Activated CD4-positive, alpha-beta T cell treated with anti-CD3 and anti-CD28 coated beads for 48 hours (primary cell): ENCODE results near the gene CDNF.
"Not testable (repeated sequence)": the region's sequence is repeated elsewhere in the genome, so short reads cannot be mapped to it uniquely, and the experiment has no call there.

Experiments
- DNase-seq: peaks from one replicate; pipeline ENCODE4 v3.0.0-alpha.2; 2020

Gene CDNF

DNA sequence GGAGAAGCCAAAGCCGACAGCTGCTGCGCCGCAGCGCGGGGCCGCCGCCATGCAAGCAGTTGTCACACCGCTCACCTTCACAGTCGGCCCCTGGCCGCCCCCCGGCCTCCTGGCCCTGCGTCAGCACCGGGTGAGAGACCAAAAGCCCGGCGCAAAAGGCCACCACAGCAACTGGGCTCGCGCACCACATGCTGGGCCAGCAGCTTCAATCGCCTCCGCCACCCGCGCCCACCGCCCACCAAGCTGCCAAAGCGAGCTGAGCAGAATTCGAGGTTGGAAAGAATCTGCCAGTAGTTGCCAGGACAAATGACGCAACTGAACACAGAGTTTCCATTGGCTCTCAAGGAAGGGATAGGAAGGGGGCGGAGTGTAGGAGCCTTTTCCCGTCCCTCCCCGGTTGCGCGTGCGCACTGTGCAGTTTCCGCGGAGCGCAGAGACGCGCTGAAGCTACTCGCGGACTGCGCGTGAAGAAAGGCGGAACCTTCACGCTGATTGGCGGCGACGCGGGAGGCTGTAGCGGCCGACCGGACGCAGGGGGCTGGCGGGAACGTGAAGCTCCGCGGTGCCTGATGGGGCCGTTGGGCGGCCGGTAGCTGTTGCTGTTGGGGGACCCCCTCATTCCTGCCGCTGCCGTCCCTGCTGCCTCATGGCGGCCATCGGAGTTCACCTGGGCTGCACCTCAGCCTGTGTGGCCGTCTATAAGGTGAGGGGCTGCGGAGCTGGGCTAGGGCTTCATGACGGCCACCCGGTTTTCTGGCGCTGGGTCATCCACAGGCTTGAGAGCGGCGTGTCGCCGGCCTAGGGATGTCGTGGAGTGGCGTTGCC is at the start of gene CDNF, which contains the start of the genes HSPA14 and MSANTD7:
Gene CDNF, minus strand, starts transcription at position 281 of the 825 bp plus-strand sequence. Its CDS starts 91 bp downstream, at position 190.
Gene HSPA14, plus strand, starts transcription at position 550 of the 825 bp plus-strand sequence. Its CDS starts 97 bp downstream, at position 647.
Gene MSANTD7, plus strand, starts transcription at position 550 of the 825 bp plus-strand sequence. CDS start 3,979 bp downstream, outside the sequence.
- DNase-seq = peak; percentile 100

DNA sequence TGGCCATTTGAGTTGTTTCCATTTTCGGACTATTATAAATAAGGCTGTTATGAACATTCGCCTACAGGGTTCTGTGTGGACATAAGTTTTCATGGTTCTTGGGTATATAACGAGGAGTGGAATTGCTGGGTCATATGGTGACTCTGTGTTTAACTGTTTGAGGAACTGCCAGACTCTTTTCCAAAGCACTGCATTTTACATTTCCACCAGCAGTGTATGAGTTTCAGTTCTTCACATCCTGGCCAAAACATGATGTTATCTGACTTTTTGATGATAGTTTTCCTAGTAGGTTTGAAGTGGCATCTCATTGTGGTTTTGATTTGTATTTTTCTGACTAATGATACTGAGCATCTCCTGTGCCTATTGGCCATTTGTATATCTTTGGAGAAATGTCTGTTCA is 46.2 kb upstream of the CDNF start:
- no peak for DNase-seq

DNA sequence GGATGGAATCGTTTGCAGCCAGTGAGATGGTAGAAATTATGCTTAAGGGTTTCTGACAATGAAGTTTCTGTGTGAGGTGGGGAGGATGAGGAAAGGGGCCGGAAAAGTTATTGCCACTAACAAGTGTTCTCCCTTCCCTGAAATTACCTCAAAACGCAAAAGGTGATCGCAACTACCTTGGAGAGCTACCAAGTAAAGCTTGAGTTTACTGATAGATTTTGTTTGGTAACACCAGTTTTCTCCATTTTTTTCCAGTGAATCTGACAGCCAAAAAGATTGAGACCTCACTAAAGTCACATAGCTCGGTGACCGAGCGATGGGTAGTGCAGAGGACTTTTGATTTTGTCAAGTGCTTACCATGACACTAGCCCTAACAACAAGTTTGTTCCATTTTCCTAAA is 42.4 kb upstream of the CDNF start:
- DNase-seq = no peak

GRCh38 chr10:14879928-14880193 is 42.0 kb upstream of the CDNF start:
- DNase-seq = no peak

- peak; percentile 59 for DNase-seq
Measured at GRCh38 chr10:14879124-14879927, 41.5 kb upstream of the CDNF start.

GRCh38 chr10:14878266-14879123 is 40.7 kb upstream of the CDNF start, which contains the start of gene SUV39H2:
Gene SUV39H2, plus strand, starts transcription at chr10:14878866. Its CDS starts 23 bp downstream, at chr10:14878889.
- DNase-seq = peak; percentile 96

DNA sequence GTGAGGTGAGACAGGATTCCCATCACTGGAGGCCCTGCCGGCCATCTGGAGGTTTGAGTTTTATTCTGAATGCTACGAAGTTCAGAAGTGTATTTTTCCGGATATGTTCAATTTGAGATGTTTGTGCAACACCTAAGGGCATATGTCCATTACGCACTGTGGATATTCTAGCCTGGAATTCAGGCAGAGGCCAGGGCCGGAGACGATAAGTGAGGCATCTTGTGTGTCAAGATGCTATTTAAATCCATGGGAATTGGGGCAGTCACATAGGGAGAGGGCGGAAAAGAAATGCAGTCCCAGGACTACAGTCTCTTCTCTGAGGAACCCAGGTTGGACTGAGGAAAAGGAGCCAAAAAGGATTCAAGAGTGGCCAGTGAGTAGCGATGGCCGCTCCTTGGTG is 38.9 kb upstream of the CDNF start:
- no peak for DNase-seq

DNA sequence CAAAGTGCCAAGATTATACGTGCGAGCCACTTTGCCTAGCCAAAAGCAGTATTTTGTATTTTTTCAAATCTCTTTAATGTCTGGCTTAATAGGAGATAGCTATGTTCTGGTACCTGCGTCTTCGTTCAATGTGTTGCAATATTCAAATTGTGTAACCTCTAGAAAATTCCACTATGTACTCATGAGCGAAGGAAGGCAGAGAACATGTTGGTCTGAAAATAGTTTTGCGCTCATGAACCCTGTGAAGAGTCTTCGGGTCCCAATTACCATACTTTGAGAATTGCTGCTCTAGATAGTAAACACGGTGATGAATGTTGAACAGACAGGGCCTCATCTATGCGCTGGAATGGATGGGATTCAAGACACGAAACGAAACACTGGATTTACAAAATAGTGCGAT is 38.1 kb upstream of the CDNF start:
- DNase-seq = no peak

DNA sequence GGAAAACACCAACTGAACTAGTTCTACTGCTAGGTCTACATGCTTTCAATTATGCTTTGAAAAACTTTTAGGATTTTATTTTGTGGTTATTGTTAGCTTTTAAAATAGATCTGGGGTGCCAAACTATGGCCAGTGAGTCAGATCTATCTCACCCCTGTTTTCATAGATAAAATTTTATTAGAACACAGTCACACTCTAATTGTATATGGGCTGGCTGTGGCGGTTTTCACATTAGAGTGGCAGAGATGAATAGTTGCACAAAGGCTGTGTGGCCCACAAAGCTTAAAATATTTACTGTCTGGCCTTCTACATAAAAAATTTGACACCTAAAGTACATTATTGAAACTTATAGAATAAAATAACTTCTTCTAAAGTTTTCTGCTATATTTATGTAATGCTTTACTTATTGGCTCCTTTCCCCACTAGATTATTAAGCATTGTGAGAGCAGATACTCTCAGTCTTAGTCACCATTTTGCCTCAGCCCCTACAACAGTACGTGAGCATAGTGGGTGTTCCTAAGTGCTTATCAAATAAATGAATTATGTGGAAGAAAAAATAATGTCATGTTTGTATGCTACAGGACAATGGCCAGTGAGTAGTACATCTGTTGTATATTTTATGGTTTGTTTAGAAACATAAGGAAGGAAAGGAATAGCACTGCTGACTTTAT is 35.4 kb upstream of the CDNF start:
- no peak for DNase-seq

DNA sequence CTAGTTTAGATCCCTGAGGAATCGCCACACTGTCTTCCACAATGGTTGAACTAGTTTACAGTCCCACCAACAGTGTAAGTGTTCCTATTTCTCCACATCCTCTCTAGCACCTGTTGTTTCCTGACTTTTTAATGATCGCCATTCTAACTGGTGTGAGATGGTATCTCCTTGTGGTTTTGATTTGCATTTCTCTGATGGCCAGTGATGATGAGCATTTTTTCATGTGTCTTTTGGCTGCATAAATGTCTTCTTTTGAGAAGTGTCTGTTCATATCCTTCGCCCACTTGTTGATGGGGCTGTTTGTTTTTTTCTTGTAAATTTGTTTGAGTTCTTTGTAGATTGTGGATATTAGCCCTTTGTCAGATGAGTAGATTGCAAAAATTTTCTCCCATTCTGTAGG is 27.0 kb upstream of the CDNF start:
- DNase-seq = not testable (repeated sequence)

DNA sequence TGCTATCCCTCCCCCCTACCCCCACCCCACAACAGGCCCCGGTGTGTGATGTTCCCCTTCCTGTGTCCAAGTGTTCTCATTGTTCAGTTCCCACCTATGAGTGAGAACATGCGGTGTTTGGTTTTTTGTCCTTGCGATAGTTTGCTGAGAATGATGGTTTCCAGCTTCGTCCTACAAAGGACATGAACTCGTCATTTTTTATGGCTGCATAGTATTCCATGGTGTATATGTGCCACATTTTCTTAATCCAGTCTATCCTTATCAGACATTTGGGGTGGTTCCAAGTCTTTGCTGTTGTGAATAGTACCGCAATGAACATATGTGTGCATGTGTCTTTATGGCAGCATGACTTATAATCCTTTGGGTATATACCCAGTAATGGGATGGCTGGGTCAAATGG is 26.6 kb upstream of the CDNF start:
- DNase-seq = not testable (repeated sequence)

DNA sequence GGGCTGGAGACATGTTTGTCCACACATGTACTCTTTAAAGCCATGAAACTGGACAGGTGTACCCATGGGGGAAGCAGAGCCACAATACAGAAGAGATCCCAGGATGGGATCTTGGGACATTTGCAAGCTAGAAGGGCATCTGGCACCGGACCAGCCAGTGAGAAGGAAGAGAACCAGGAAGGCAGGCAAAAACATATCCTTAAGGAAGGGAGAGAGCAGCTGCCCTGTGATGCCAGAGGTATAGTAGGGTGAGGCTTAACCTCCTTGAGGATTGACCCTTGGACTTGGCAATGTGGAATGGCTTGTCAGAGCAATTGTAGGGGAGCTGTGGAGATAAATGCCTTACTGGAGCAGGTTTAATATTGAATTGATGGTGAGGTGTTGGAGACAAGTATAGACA is 23.0 kb upstream of the CDNF start:
- DNase-seq = no peak

DNA sequence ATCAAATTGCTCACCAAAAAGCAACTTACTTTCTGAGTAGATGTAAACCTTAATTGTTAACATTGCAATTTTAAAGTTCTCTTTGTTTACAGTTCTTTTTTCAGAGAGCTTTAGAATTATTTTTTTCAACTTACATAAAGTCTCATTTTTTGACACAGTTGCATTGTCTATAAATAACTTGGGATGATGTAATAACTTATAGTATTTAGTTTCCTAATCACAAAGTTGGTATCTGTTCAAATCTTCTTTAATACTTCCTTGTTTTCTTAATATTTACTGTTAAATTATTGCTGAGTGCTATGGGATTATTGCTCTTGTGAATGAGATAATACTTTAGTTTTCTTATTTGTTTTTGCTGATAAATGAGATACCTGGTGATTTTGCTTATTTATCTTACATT is 21.9 kb upstream of the CDNF start:
- DNase-seq = no peak

DNA sequence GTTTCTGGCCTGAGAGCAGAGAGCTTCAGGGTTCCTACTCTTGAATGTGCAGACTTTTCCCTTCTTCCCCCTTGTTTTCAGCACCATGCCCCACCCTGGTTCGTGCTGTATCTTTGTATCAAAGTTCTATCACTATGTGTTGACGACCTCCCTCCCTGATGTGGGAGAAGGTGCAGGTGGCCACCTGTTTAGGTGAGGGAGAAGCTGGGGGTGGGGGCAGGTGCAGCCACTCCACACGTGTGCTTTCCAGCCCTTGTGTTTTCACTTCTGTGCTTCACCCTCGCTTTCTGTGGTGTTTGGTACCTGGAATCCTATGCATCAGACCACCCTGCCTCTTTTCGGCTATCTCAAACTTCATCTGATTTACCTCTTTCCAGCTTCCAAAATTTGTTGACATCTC is 21.2 kb upstream of the CDNF start:
- no peak for DNase-seq

GRCh38 chr10:14858338-14858960 is 20.6 kb upstream of the CDNF start:
- no peak for DNase-seq

DNA sequence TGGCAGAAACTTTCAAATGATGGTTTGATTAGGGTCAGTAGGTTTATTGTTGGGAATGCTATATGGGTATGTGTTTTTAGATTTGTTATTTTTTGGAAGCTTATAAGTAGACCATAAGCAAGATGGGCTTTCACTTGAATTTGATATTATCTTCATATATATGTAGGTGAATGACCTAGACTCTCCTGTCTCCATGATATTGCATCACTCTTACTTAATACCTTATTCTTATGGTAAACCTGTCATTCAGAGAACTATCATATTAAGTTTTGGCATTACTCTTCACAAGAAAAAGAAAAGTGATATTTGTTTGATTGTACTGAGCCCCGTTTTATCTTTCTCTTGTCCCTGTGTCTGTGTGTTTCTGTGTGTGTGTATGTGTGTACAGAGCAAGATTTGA is 17.6 kb upstream of the CDNF start:
- no peak for DNase-seq

- DNase-seq = no peak
Measured at GRCh38 chr10:14852236-14852635, 14.4 kb upstream of the CDNF start.

DNA sequence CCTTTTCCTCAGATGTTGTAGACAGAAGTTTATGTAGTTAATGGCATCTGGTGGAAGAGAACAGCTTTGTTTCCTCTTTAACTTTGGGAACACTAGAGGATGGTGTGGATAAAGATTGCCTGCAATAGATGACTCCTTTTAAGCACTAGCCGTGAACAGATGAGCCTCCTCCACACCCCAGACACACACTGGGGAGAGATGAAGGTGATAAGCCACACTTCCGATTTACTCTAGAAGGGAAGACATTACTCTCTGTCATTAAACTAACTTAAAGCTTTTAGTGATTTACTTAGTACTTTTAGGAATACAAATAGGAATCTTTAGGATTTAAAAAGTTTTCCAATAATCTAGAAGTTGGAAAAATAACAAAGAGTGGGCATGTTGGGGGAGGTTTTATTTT is 7.1 kb upstream of the CDNF start:
- DNase-seq = no peak

DNA sequence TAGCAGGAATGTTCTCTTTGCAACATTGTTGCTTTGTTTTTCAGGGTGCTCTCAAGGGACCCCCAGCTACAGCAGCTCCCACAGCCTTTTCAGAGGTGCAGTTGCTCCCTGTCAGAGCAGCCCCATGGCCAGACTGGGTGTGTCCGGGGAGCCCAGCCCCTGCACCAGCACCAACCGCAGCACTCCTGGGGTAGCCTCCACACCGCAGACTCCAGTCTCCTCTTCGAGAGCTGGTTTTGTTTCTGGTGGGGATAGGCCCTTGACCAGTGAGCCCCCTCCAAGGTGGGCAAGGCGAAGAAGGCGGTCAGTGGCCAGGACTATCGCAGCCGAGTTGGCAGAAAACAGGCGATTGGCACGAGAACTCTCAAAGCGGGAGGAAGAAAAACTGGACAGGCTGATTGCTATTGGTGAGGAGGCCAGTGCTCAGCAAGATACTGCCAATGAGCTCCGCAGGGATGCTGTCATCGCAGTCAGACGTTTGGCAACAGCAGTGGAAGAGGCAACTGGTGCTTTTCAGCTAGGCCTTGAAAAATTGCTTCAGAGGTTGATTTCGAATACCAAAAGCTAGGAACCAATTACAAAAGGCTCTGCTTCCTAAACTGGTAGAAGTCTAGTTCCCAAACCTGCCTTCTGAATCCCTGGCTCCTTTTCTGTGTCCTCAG is 5.6 kb upstream of the CDNF start:
- DNase-seq = no peak

GRCh38 chr10:14840178-14840577 is 2.3 kb upstream of the CDNF start:
- no peak for DNase-seq

GRCh38 chr10:14839305-14839695 is 1.5 kb upstream of the CDNF start:
- DNase-seq = peak; percentile 6
